NT2/D1 (cell line): Measurements from ENCODE around the gene TUBGCP2.

Experiments used
- DNase-seq: peaks from one replicate; pipeline ENCODE4 v3.0.0-alpha.2; 2011; ENCODE audit warnings: low read depth, low spot score
- H3K27me3 ChIP-seq: 2 replicates; pipeline ENCODE4 v1.6.0; 2011; ENCODE audit warnings: mild to moderate bottlenecking; ENCODE audit not compliant: insufficient read length, insufficient read depth
- H3K36me3 ChIP-seq: 2 replicates; pipeline ENCODE4 v1.6.1; 2011; ENCODE audit warnings: mild to moderate bottlenecking, low read length, mixed read lengths; ENCODE audit not compliant: insufficient read depth, insufficient read length
- H3K4me1 ChIP-seq: 2 replicates; pipeline ENCODE4 v1.5.1; 2011; ENCODE audit not compliant: insufficient read depth, insufficient read length
- H3K4me3 ChIP-seq: 2 replicates; pipeline ENCODE4 v1.5.1; 2011; ENCODE audit warnings: low read depth; ENCODE audit not compliant: insufficient read length
- H3K9ac ChIP-seq: 2 replicates; pipeline ENCODE4 v1.6.0; 2011; ENCODE audit warnings: low read depth; ENCODE audit not compliant: insufficient read length
- H3K9me3 ChIP-seq: 2 replicates; pipeline ENCODE4 v1.5.1; 2011; ENCODE audit warnings: mild to moderate bottlenecking, low read length; ENCODE audit not compliant: insufficient read depth
- SUZ12 ChIP-seq: IDR thresholded peaks from 2 replicates; pipeline ENCODE4 v1.6.1; 2011; ENCODE audit not compliant: insufficient read length, insufficient read depth; ENCODE audit errors: extremely low read depth
- YY1 ChIP-seq: IDR thresholded peaks from 2 replicates; pipeline ENCODE4 v1.6.1; 2011; ENCODE audit not compliant: insufficient read length, insufficient read depth
- ZNF274 ChIP-seq: IDR thresholded peaks from 2 replicates; pipeline ENCODE4 v1.6.1; 2011; ENCODE audit warnings: mild to moderate bottlenecking, low read depth, low read length

TUBGCP2 gene

GRCh38 chr10:133316732-133317131 is 8.1 kb upstream of the TUBGCP2 start:
- Histone ChIP-seq H3K27me3 (peaks cover 10% of the 10 kb centered on the region), H3K36me3 (peaks cover 13% of the 10 kb centered on the region), H3K4me3 (no peak overlapping the region), H3K9ac (no peak overlapping the region), H3K9me3 (no peaks in the 10 kb centered on the region; the same call in 1 of the 2 replicates), H3K4me1 (peaks cover 8% of the 10 kb centered on the region)
- no peak for TF ChIP-seq SUZ12
- no peak for DNase-seq

- H3K9me3 ChIP-seq: no peaks in the 10 kb centered on the region; the same call in 1 of the 2 replicates
- no peak for TF ChIP-seq SUZ12
- no peak for TF ChIP-seq ZNF274
- no peak for TF ChIP-seq YY1
- peaks cover 8% of the 10 kb centered on the region for H3K4me1 ChIP-seq
- H3K27me3 ChIP-seq: peaks cover 10% of the 10 kb centered on the region
- H3K4me3 ChIP-seq: no peak overlapping the region
- peaks cover 17% of the 10 kb centered on the region for H3K36me3 ChIP-seq
- DNase-seq: no peak
- no peak overlapping the region for H3K9ac ChIP-seq
These were observed 7.6 kb upstream of the TUBGCP2 start for GRCh38 chr10:133316266-133316665.

GRCh38 chr10:133315847-133316246 is 7.2 kb upstream of the TUBGCP2 start:
- Histone ChIP-seq H3K9me3 (no peaks in the 10 kb centered on the region; the same call in 1 of the 2 replicates), H3K9ac (no peak overlapping the region), H3K4me3 (no peak overlapping the region), H3K27me3 (peaks cover 10% of the 10 kb centered on the region), H3K36me3 (peaks cover 20% of the 10 kb centered on the region), H3K4me1 (peaks cover 8% of the 10 kb centered on the region)
- TF ChIP-seq ZNF274 (no peak), SUZ12 (no peak), YY1 (no peak)
- DNase-seq: no peak

- H3K36me3 ChIP-seq: peaks cover 30% of the 10 kb centered on the region
These were observed 6.2 kb upstream of the TUBGCP2 start for GRCh38 chr10:133314911-133315310.

GRCh38 chr10:133313192-133313591 is 4.5 kb upstream of the TUBGCP2 start:
- Histone ChIP-seq H3K4me3 (no peak overlapping the region), H3K36me3 (peaks cover 36% of the 10 kb centered on the region), H3K27me3 (no peaks in the 10 kb centered on the region), H3K4me1 (peaks cover 10% of the 10 kb centered on the region), H3K9ac (no peak overlapping the region), H3K9me3 (no peaks in the 10 kb centered on the region; the same call in 1 of the 2 replicates)
- no peak for TF ChIP-seq SUZ12
- TF ChIP-seq YY1: no peak
- TF ChIP-seq ZNF274: no peak
- no peak for DNase-seq

More at GRCh38 chr10:133314911-133315310, 6.2 kb upstream of the TUBGCP2 start:
- peaks cover 10% of the 10 kb centered on the region for H3K27me3 ChIP-seq
- no peak for TF ChIP-seq SUZ12
- TF ChIP-seq YY1: no peak
- TF ChIP-seq ZNF274: no peak
- DNase-seq: no peak
- H3K9ac ChIP-seq: no peak overlapping the region
- H3K4me3 ChIP-seq: no peak overlapping the region
- H3K4me1 ChIP-seq: peaks cover 8% of the 10 kb centered on the region
- H3K9me3 ChIP-seq: no peaks in the 10 kb centered on the region; the same call in 1 of the 2 replicates

GRCh38 chr10:133312769-133313145 is 4.1 kb upstream of the TUBGCP2 start:
- no peak overlapping the region for H3K4me3 ChIP-seq
- no peaks in the 10 kb centered on the region; the same call in 1 of the 2 replicates for H3K9me3 ChIP-seq
- no peak overlapping the region for H3K9ac ChIP-seq
- H3K36me3 ChIP-seq: peaks cover 36% of the 10 kb centered on the region
- no peak for DNase-seq
- no peaks in the 10 kb centered on the region for H3K27me3 ChIP-seq
- peaks cover 10% of the 10 kb centered on the region for H3K4me1 ChIP-seq
- no peak for TF ChIP-seq ZNF274
- TF ChIP-seq YY1: no peak
- TF ChIP-seq SUZ12: no peak

- Histone ChIP-seq H3K27me3 (no peaks in the 10 kb centered on the region), H3K9me3 (no peaks in the 10 kb centered on the region; the same call in 1 of the 2 replicates), H3K9ac (no peak overlapping the region), H3K4me3 (no peak overlapping the region), H3K36me3 (peaks cover 37% of the 10 kb centered on the region), H3K4me1 (peaks cover 10% of the 10 kb centered on the region)
- DNase-seq: no peak
- TF ChIP-seq SUZ12 (no peak), ZNF274 (no peak), YY1 (no peak)
These were observed 3.5 kb upstream of the TUBGCP2 start for GRCh38 chr10:133312016-133312768.
